Stimulated activated CD4-positive, alpha-beta T cell treated with anti-CD3 and anti-CD28 coated beads, Interleukin-4, amount 100 ng/mL, for 24 hours (primary cell): ENCODE results near the gene CEP104.

Experiments used
- DNase-seq: peaks from one replicate; pipeline ENCODE4 v3.0.0-alpha.2; 2020

Gene CEP104

GRCh38 chr1:3864884-3865283 lies 7.9 kb upstream of the CEP104 start:
- DNase-seq, result no peak

DNA sequence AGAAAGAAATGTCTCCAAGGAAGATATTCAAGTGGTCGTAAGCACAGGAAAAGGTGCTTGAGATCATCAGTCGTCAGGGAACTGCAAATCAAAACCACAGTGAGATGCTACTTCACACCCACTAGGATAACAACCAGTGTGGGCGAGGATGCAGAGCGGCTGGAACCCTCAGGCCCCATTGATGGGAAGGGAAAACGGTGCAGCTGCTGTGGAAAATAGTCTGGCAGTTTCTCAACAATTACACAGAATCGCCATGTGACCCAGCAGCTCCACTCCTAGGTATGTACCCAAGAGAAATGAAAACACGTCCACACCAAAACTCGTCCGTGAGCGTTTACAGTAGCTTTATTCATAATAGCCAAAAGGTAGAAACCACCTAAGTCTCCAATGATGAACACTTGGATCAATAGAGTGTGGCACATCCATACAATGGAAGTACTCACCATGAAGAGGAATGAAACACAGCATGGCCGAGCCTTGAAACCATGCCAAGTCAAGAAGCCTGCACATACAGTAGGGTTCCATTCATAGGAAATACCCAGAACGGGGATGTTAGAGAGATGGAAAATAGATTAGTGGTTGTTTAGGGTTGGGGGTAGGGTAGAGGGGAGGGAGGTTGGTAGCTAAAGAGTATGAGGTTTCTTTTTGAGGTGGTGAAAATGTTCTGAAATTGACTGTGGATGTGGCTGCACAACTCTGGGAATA lies 6.4 kb upstream of the CEP104 start:
- DNase-seq, result no peak

GRCh38 chr1:3858231-3858981 lies 1.4 kb upstream of the CEP104 start:
- DNase-seq, result no peak

- DNase-seq, result no peak
These were observed 749 bp upstream of the CEP104 start for GRCh38 chr1:3857791-3858129.

DNA sequence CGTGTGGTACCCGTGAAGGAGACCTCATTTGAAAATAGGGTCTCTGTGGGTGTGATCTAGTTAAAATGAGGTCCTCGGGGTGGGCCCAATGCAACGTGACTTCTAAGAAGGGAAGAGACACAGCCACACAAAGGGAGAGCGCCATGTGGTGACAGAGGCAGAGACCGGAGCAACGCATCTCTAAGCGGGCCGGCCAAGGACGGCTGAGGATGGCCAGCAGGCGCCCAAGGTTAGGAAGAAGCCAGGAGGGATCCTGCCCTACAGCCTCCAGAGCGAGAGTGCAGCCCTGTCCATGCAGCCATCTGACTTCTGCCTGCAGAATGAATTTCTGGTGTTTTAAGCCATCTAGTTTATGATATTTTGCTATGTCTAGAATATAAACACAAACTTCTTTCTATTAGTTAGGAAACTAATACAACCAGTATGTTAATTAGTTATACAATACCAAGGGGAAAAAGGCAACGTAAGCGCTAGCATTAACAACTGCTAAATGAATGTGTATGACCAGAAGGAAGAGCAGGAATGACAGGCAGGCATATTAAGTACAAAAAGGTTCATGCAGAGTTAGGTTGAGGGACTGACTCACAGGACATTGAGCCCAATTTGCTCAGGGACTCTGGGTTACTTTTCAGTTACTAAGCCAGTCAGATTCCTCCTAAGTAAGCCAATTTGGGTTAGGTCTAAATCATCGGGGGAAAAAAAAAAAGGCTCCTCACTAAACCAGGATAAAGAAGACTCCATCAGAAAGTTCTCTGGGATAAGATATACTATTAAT lies 4.1 kb downstream of the CEP104 start:
- no peak for DNase-seq

DNA sequence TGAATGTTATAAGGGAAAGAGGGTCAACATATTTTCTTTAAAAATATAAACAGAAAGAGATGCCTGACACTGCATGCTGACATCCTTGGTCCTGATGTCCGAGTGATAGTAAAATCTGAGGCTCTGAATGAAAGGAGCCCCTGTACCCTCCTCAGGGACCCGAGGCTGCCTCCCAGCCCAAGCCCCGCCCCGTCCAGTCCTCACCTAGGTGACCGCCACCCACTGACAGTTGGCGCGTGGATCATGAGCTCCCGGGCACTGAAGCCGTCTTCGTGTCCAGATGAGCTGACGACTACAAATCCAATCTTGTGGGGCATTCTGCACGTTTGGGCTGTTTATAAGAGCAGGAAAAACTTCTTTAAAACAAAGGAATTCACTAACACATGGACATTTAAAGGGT lies 4.9 kb downstream of the CEP104 start:
- DNase-seq, result no peak

DNA sequence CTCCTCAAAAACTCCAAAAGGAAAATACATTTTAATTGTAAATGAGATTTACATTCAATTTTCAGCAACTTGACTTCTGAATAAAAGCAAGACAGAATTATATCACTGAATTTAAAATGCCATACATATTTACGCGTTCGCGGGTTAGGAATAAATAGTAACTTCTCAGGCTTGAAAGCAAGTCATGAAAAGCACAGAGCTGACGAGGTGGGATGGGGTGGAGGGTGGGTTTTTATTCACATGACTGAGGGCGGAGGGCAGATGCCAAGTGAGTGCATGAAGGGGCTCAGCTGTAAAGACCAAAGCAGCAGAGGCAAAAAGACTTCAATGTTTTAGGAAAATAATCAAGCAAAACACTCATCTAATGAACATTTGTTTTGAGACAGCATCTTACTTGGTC lies 5.7 kb downstream of the CEP104 start:
- DNase-seq, result no peak

DNA sequence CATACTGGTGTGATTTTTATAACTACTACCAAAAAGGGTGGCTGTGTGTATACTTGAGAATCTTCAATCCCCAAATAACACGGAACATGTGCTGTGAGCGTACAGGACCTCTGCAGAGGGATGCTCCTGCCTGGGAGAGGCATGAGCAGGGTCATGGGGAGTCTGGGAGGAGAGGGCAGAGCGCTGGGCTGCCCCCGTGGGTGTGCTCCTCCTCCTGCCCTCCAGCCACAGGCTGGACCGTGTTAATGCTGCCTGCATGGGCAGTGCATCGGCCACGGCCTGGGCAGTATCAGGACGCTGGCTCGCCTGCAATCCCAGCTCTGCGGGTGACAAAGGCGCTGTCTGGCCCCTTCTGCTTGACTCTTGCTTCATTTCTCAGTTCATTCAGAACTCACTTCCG lies 6.2 kb downstream of the CEP104 start:
- DNase-seq, result no peak

GRCh38 chr1:3847081-3847480 lies 9.9 kb downstream of the CEP104 start:
- DNase-seq, result no peak

DNA sequence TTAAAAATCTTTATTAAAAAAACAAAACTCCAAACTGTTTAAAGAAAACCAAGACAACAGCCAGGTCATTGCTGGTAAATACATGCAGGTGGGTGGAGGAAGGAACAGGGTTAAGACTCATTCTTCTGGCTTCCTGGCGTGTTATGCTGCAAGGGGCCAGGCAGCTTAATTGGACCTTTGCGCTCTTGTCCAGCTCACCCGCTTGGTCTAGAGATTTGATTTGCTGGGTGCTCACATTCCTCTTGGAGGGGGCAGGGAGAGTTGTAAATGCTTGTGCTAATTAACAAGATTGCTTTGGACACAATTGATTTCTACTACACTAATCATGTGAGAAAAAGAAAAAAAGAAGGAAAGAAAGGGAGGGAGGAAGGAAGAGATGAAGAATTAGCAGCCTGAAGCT lies 10.5 kb downstream of the CEP104 start:
- DNase-seq, result no peak

DNA sequence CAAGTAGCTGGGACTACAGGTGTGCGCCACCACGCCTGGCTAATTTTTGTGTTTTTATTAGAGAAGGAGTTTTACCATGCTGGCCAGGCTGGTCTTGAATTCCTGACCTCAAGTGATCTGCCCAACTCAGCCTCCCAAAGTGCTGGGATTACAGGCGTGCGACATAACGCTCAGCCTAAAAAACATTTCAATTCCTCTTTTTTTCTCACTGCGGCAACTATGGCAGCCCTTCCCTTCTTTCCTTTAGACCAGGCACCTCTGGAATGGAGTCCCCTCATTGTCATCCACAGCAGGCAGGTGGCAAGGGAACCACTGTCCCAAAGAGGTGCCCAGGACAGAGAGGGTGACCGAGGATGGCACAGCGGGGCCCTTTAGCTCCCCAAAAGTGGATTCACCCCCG lies 14.1 kb downstream of the CEP104 start:
- no peak for DNase-seq

- DNase-seq, result no peak
These were observed 15.5 kb downstream of the CEP104 start for GRCh38 chr1:3841491-3841890.

GRCh38 chr1:3838788-3839187 lies 18.2 kb downstream of the CEP104 start:
- DNase-seq, result no peak

- no peak for DNase-seq
These were observed 19.3 kb downstream of the CEP104 start for GRCh38 chr1:3837685-3838084.

GRCh38 chr1:3837200-3837599 lies 19.8 kb downstream of the CEP104 start:
- DNase-seq, result no peak

GRCh38 chr1:3836421-3836820 lies 20.6 kb downstream of the CEP104 start:
- DNase-seq, result no peak

DNA sequence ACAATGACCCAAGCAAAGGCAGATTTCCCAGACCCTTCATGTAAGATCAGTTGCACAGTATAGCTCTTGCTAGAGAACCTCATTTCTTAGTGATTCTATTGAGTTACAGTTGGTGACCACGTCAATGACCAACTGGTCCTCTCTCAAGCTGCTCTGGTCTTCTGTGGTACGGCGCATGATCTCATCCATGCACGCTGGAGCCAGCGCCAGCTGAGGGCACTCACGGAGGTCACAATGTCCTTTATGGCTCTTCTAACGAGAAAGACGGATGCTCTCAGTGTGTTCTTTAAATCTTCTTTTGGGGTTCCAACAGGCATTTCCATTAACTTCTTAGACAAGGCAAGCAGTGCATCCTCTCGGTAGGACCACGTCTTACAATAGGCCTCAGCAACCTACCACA lies 22.3 kb downstream of the CEP104 start:
- no peak for DNase-seq

DNA sequence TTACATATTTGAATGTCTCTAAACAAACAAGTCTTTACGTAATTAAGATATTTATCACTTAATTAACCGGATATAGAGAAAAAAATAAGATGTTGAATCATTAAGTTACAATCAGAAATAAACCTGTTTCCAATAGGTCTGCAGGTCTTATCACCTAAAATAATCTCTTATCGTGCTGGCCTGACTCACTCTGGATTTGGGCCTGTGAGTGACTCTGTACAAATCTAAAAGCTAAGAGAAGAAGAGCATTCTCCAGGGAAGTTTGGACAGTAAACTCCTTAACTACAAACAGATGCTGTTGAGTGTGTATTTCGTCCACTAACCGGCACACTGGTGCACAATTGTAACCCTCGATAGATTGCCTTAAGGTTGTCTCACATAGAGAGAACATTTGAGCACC lies 25.3 kb downstream of the CEP104 start:
- DNase-seq, result no peak

GRCh38 chr1:3828391-3828790 lies 28.6 kb downstream of the CEP104 start:
- DNase-seq, result no peak

- DNase-seq, result no peak
These were observed 29.2 kb downstream of the CEP104 start for GRCh38 chr1:3827813-3828307.

DNA sequence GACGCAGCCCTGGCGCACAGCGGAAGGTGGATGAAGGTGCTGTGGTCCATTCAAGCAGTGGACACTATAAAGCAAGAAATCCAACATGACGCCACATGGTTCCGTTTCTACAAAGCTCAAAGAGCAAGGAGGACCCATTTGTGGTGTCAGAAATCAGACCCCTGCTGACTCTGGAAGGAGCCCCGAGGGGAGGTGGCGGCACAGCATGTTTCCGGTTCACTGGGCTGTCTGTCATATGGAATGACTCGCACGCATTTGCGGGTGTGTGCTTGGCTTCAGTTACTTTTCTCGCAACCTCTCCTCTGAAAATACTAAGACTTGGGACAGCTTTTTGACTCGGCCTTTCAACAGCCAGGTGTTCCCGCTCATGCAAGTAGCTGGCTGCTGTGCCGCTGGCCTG lies 31.7 kb downstream of the CEP104 start:
- DNase-seq, result no peak

DNA sequence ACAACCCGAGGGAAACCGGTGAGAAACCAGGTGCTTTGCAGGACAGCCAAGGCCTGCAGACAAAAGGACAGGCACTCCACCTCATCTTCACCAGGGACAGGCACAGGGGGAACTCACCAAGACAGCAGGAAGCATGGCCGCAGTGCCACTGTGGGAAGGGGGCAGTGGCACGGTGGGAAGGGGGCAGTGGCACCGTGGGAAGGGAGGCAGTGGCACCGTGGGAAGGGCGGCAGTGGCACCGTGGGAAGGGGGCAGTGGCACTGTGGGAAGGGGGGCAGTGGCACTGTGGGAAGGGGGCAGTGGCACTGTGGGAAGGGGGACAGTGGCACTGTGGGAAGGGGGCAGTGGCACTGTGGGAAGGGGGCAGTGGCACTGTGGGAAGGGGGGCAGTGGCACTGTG lies 32.4 kb downstream of the CEP104 start:
- no peak for DNase-seq

- no peak for DNase-seq
These were observed 34.6 kb downstream of the CEP104 start for GRCh38 chr1:3822421-3822820.

- DNase-seq, result no peak
These were observed 35.1 kb downstream of the CEP104 start for GRCh38 chr1:3821908-3822307.
